ENCODE data around the gene TRDN.
"Not testable (repeated sequence)": the region's sequence is repeated elsewhere in the genome, so short reads cannot be mapped to it uniquely, and the experiment has no call there.

The TRDN gene

DNA sequence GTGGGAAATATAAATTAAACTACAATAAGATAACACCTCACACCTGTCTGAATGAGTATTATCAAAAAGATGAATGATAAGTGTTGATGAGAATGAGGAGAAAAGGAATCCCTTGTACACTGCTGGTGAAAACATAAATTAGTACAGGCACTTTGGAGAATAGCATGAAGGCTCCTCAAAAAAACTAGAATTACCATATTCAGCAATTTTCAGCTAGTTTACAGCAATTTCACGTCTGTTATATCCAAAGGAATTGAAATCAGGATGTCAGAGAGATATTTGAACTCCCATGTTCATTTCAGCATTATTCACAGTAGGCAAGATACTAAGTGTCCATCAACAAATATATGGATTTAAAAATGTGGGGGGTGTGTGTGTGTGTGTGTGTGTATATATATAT is 348.1 kb downstream of the TRDN start:
- no peak for DNase-seq (ENCODE audit: low read depth)

- DNase-seq (ENCODE audit: low read depth) = no peak
These were observed 360.2 kb downstream of the TRDN start for GRCh38 chr6:123276546-123276980.

DNA sequence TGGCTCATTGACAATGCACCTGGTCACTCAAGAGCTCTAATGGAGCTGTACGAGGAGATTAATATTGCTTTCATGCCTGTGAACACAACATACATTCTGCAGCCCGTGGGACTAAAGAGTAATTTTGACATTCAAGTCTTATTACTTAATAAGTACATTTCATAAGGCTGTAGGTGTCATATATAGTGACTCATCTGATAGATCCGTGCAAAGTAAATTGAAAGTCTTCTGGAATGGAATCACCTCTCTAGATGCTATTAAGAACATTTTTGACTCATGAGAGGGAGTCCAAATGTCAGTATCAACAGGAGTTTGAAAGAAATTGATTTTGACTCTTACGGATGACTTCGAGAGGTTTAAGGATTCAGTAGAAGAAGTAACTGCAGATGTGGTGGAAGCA is 372.8 kb downstream of the TRDN start:
- no peak for DNase-seq (ENCODE audit: low read depth)

DNA sequence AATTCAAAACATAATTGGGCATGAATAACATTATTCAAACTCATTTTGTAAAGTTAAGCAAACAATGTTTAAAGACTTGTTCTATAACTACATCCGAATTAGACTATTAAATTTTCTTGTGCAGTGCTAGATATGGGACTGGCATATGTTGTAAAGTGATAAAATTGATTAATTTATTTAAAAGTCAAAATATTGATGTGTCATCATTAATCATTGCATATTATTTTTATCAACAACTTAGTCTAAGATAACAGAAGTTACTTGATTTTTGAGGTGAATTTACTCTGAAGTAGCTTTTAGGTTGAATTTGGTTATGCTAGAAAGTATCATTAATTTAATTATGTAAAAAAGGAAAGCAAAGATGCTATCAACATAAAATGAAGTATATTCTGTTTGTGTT is 396.1 kb downstream of the TRDN start:
- no peak for DNase-seq (ENCODE audit: low read depth)

GRCh38 chr6:123233336-123233735 is 403.4 kb downstream of the TRDN start:
- no peak for DNase-seq (ENCODE audit: low read depth)

- DNase-seq (ENCODE audit: low read depth) = not testable (repeated sequence)
These were observed 409.0 kb downstream of the TRDN start for GRCh38 chr6:123227789-123228188.

- no peak for DNase-seq (ENCODE audit: low read depth)
These were observed 410.4 kb downstream of the TRDN start for GRCh38 chr6:123226398-123226797.

DNA sequence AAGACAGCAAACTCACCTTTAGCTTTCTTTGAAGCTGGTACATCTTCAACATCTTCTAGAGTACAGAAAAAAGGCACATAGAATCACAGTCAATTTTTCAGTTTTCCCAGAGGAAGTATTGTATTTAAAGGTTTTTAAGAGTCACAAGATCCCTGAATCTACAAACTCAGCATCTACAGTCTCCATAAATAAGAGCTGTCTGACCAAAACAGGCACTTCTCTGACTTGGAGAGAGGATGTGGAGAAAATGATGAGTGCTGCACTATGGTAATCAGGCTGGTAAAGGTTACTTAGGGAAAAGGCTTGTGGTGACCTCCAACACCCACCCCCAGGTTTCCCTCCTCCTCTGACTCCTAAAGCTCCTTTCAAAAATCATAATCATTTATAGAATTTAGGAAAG is 412.7 kb downstream of the TRDN start:
- DNase-seq (ENCODE audit: low read depth) = no peak

GRCh38 chr6:123223461-123223860 is 413.3 kb downstream of the TRDN start:
- DNase-seq (ENCODE audit: low read depth) = no peak

- no peak for DNase-seq (ENCODE audit: low read depth)
These were observed 421.5 kb downstream of the TRDN start for GRCh38 chr6:123215211-123215610.

GRCh38 chr6:123214433-123214832 is 422.3 kb downstream of the TRDN start:
- DNase-seq (ENCODE audit: low read depth) = no peak

GRCh38 chr6:123213921-123214320 is 422.8 kb downstream of the TRDN start:
- DNase-seq (ENCODE audit: low read depth) = no peak

DNA sequence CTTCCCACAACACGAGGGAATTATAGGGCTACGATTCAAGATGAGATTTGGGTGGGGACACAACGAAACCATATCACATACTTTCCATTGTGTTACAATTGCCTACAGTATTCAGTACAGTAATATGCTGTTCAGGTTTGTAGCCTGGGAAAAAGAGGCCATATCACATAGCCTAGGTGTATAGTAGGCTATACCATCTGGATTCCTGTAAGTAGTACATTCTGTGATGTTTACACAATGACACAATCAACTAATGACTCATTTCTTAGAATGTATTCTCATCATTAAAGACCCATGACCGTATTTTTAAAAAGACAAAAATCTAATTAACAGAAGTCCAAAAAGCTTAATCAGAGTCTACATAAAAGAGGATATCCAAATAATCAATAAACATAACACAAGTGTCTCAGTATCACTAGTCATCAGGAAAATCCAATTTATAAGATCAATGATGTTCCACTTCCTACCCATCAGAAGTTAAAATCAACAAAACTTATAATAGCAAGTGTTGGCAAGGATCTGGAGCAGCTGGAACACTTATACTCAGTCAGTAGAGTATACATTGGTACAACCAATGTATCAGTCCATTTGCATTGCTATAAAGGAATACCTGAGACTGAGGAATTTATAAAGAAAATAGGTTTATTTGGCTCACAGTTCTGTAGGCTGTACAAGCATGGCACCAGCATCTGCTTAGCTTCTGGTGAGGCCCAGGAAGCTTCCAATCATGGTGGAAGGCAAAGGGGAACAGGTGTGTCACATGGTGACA is 424.8 kb downstream of the TRDN start:
- DNase-seq (ENCODE audit: low read depth) = no peak

DNA sequence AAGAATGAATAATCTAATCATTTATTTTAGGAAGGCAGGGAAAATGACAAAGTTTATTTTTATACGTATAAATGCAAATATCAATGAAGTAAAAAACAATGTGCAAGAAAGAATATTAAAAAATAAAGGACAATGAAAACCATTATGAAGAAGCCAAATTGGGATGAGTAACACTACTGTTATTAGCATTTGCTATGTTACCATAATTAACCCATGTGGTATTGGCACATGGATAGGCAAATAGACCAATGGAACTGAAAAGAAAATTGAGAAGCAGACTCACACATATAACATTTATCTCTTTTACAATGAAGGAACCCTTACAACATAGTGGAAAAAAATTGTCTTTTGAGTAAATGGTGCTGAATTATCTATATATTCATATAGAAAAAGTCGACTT is 426.1 kb downstream of the TRDN start:
- DNase-seq (ENCODE audit: low read depth) = no peak

DNA sequence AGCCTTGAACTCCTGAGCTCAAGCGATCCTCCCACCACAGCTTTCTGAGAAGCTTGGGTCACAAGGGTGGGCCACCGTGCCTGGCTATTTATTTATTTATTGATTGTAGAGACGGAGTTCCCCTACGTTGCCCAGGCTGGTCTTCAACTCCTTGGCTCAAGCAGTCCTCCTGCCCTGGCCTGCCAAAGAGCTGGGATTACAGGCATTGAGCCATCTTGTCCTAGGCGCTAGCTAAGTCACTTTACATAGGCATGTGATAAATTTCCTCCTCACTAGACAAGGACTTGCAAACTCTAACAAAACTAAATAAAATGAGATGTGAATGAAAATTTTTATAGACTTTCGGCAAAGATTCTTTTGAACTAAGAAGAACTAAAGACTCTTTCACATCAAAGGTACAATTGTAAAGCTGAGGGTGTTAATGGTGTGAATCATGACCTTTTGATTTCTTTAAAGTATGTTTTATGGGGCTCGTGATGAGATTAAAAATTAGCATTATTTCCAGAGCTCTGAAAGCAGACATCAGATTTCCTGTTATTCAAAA is 428.7 kb downstream of the TRDN start:
- no peak for DNase-seq (ENCODE audit: low read depth)

DNA sequence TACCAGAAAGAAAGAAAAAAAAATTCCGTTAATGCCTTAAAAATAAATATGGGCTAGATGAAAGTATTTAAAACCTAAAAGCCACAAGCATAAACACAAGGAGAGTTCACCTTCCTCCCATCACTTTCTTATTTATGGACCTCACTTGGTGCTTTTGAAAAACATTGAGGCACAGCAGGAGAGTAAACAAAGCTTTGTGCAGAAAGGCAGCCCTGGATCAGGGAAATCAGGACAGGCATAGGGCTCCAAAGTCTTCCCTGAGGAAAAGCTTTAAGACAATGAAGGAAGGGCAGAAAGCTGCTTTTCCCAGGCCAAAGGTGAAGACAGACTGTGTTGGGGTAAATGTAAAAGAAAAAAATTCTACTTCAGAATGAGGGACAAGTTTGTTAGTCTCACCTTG is 432.8 kb downstream of the TRDN start:
- no peak for DNase-seq (ENCODE audit: low read depth)

- no peak for DNase-seq (ENCODE audit: low read depth)
These were observed 434.8 kb downstream of the TRDN start for GRCh38 chr6:123201869-123202372.

- DNase-seq (ENCODE audit: low read depth) = no peak
These were observed 443.5 kb downstream of the TRDN start for GRCh38 chr6:123193298-123193697.

DNA sequence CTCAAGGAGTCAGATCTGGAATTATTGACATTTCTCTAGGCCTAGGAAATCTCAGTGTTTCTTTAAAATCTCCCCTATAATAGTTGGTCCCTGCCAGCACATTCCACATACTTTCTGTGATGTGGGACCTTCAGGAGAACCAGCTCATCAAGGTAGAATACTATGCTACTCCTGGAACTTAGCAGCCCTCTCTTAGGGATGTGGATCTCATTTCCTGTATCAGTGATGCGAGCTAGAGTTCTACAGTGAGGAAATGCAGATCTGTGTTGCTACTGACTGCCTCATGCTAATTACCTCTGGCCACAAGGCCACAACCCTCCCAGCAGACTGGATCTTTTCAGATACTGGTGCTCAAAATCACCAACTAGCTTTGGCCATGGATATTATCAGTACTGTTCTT is 446.9 kb downstream of the TRDN start:
- DNase-seq (ENCODE audit: low read depth) = no peak

- DNase-seq (ENCODE audit: low read depth) = no peak
These were observed 453.8 kb downstream of the TRDN start for GRCh38 chr6:123182998-123183397.

GRCh38 chr6:123176706-123177105 is 460.0 kb downstream of the TRDN start:
- DNase-seq (ENCODE audit: low read depth) = no peak

- DNase-seq (ENCODE audit: low read depth) = no peak
These were observed 465.2 kb downstream of the TRDN start for GRCh38 chr6:123171341-123172115.

GRCh38 chr6:123169774-123170095 is 467.0 kb downstream of the TRDN start:
- DNase-seq (ENCODE audit: low read depth) = no peak

All from activated T-cell treated with anti-CD3 and anti-CD28 coated beads for 1 hour (primary cell).